Caco-2 (cell line): ENCODE data around the gene BMAL1. TPM values are rescaled to one million over a fixed set of nuclear protein-coding genes. Genes with fewer than 3 reads are reported as not detected.
A peak's percentile ranks its signal among the peaks of the same experiment; 100 is the strongest.

ENCODE experiments used
- BruUV-seq: library from RNA; stranded (reverse); fragments of 400-500 nt; replicated peaks from 2 replicates; lab custom pipeline; 2021; lab: Mats Ljungman, UMichigan
- CTCF ChIA-PET: fragments of 300-600 bp; sonication (Branson Sonifier 250); formaldehyde crosslinking; loops from one replicate; lab custom pipeline; 2022; ENCODE audit warnings: antibody characterized with exemption; lab: Charles Lee
- POLR2A ChIA-PET: fragments of 300-600 bp; sonication (Branson Sonifier 250); formaldehyde crosslinking; loops from one replicate; lab custom pipeline; 2022; ENCODE audit warnings: antibody characterized with exemption; lab: Charles Lee
- DNase-seq, 2 experiments: peaks; one replicate each; pipeline versions ENCODE4 v3.0.0 to v3.0.0-alpha.2; 2020 to 2022
- H3K27me3 ChIP-seq: replicated peaks from 2 replicates; pipeline ENCODE4 v1.6.0; 2011; ENCODE audit warnings: low read length; ENCODE audit not compliant: control insufficient read depth, insufficient read depth
- H3K36me3 ChIP-seq: 2 replicates; pipeline ENCODE4 v1.5.1; 2011; ENCODE audit warnings: low read length; ENCODE audit not compliant: control insufficient read depth, insufficient read depth
- H3K4me1 ChIP-seq: fragments of 250-450 bp; sonication (Bioruptor Pico); 2 replicates; pipeline ENCODE4 v1.5.1; 2020; ENCODE audit warnings: mild to moderate bottlenecking
- H3K4me3 ChIP-seq: 2 replicates; pipeline ENCODE4 v1.5.1; 2011; ENCODE audit warnings: low read depth, mild to moderate bottlenecking, control low read depth, low read length
- H3K9me3 ChIP-seq: fragments of 250-450 bp; sonication (Bioruptor Pico); 2 replicates; pipeline ENCODE4 v1.5.1; 2020; ENCODE audit warnings: mild to moderate bottlenecking, moderate library complexity
- H3K27ac Mint-ChIP-seq: one replicate; pipeline ENCODE4 v1.8.0; 2022; ENCODE audit warnings: mixed read lengths; ENCODE audit not compliant: unreplicated experiment
- H3K27me3 Mint-ChIP-seq: one replicate; pipeline ENCODE4 v1.8.0; 2022; ENCODE audit warnings: mixed read lengths; ENCODE audit not compliant: insufficient read depth, unreplicated experiment
- H3K36me3 Mint-ChIP-seq: one replicate; pipeline ENCODE4 v1.8.0; 2022; ENCODE audit warnings: mild to moderate bottlenecking, mixed read lengths; ENCODE audit not compliant: insufficient read depth, unreplicated experiment
- H3K4me1 Mint-ChIP-seq: one replicate; pipeline ENCODE4 v1.8.0; 2022; ENCODE audit warnings: low read depth, mixed read lengths; ENCODE audit not compliant: unreplicated experiment
- H3K4me3 Mint-ChIP-seq: one replicate; pipeline ENCODE4 v1.8.0; 2022; ENCODE audit warnings: mild to moderate bottlenecking, moderate library complexity, mixed read lengths; ENCODE audit not compliant: unreplicated experiment
- H3K9me3 Mint-ChIP-seq: one replicate; pipeline ENCODE4 v1.8.0; 2022; ENCODE audit warnings: mixed read lengths; ENCODE audit not compliant: unreplicated experiment
- intact Hi-C: fragments of 100-400 bp; cut with micrococcal nuclease; formaldehyde crosslinking; loops from one replicate; pipeline ENCODE4 v1.10.0; 2022; ENCODE audit not compliant: unreplicated experiment
- total RNA-seq: library from RNA; stranded (reverse); gene quantifications from 2 replicates; pipeline ENCODE4 v1.2.3, GENCODE V29; 2022
- TF ChIP-seq, protein P1 (sequence below), 2 experiments: fragments of 200-600 bp in 1 of 2; IDR thresholded peaks; 1 replicate in 1 of 2; 2 replicates in 1 of 2; pipeline versions ENCODE4 v1.5.1 to v1.8.0; 2011 to 2022; ENCODE audit warnings: antibody characterized with exemption in 1 of 2, control low read depth in 1 of 2, inconsistent platforms in 1 of 2, low read depth in 1 of 2, low read length in 1 of 2, mild to moderate bottlenecking in 1 of 2, moderate library complexity in 1 of 2; ENCODE audit not compliant: insufficient read depth in 1 of 2, severe bottlenecking in 1 of 2, unreplicated experiment in 1 of 2

BMAL1 gene
- total RNA-seq, 1 experiment from 2014 or later: 17.9 TPM

DNA sequence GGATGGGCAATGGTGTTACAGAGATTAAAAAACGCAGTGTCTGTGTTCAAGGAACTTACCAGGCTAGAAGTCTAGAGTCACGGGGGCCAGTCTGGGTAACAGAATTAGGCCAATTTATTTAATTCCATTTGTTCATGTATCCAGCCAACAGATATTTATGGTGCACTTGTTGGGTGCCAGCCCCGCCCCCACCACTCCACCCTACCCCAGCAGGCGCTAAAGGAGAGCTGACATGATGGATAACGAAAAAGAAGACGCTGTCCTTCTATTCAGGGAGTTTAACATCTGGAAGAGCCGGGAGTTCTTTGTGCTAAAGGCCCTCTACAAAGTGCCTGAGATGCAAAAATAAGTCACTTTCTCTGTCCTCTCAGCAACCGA is 1.1 kb upstream of the BMAL1 start:
- POLR2A ChIA-PET: no interaction called here
- peaks cover 12% of the 10 kb centered on the region for H3K4me1 ChIP-seq
- no peaks in the 10 kb centered on the region for H3K36me3 ChIP-seq
- intact Hi-C loops: loop anchor here (5.0 kb wide), 2 partner anchors 61 to 64 kb away; no protein-coding TSS in a partner anchor
- peak overlapping the region; percentile 71 for H3K4me3 ChIP-seq
- no peak for DNase-seq
- BruUV-seq: no TSS peak
- H3K4me1 Mint-ChIP-seq: peaks cover 7% of the 10 kb centered on the region
- peak overlapping the region; percentile 89 for H3K4me3 Mint-ChIP-seq
- no peaks in the 10 kb centered on the region for H3K9me3 ChIP-seq
- no peak overlapping the region for H3K27ac Mint-ChIP-seq
- peaks cover 33% of the 10 kb centered on the region for H3K27me3 Mint-ChIP-seq
- H3K36me3 Mint-ChIP-seq: peaks cover 13% of the 10 kb centered on the region
- CTCF ChIA-PET: interaction anchor here (1.1 kb wide), 1 partner anchor 66 kb away, joined by 3 read pairs; no protein-coding TSS in a partner anchor
- no peaks in the 10 kb centered on the region for H3K9me3 Mint-ChIP-seq
- no peaks in the 10 kb centered on the region; the same call in 1 of the 2 replicates for H3K27me3 ChIP-seq
- TF ChIP-seq, protein P1, sequence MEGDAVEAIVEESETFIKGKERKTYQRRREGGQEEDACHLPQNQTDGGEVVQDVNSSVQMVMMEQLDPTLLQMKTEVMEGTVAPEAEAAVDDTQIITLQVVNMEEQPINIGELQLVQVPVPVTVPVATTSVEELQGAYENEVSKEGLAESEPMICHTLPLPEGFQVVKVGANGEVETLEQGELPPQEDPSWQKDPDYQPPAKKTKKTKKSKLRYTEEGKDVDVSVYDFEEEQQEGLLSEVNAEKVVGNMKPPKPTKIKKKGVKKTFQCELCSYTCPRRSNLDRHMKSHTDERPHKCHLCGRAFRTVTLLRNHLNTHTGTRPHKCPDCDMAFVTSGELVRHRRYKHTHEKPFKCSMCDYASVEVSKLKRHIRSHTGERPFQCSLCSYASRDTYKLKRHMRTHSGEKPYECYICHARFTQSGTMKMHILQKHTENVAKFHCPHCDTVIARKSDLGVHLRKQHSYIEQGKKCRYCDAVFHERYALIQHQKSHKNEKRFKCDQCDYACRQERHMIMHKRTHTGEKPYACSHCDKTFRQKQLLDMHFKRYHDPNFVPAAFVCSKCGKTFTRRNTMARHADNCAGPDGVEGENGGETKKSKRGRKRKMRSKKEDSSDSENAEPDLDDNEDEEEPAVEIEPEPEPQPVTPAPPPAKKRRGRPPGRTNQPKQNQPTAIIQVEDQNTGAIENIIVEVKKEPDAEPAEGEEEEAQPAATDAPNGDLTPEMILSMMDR (IDR thresholded peaks at IDR 0.05; ENCODE audit: insufficient read depth in 1 of 2, low read depth in 1 of 2, low read length in 1 of 2, severe bottlenecking in 1 of 2, unreplicated experiment in 1 of 2): no peak

DNA sequence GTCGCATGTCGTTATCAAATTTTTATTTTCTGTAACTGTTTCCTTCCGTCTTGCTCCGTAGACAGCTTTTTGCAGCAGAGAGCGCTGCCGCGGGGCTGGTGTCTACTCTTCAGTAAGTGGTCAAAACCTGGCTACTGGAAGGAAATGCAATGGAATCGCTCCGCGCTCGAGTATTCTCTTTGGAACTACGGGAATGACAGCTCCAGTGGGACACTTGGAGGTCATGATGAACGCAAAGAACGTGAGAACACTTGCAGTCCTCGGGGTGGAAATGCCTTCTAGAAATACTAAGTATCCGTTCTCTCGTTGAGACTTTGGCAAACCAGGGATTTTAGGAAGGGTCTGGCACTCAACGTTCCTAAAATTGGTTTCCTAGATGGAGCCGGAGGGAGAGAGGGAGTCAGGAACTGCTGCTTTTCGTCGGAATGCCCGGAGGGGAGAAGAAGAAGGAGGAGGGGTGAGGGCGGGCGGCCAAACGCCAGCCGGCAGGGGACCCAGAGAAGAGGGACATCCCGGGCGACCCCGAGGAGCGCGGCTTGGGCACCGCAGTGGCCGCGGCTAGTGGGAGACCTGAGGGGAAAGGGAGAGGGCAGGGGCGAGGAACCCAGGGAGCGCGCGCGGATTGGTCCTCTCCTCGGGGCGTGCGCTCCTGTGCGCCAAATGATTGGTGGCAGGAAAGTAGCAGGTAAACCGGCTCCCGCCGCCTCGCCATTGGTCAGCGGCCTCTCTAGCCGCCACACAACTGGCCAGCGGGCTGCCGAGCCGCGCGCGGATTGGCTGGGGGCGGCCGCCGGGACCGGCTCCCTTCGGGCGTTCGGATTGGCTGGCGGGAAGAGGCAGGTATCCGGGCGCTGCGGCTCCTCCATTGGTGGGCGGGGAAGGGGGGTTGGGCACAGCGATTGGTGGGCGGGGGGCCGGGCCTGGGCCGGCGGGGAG is 490 bp upstream of the BMAL1 start:
- DNase-seq: peak; percentile 98 to 99
- Histone ChIP-seq H3K9me3 (no peaks in the 10 kb centered on the region), H3K36me3 (no peaks in the 10 kb centered on the region), H3K4me1 (peaks cover 12% of the 10 kb centered on the region), H3K4me3 (peak overlapping the region; percentile 90), H3K27me3 (no peaks in the 10 kb centered on the region; the same call in 1 of the 2 replicates)
- H3K4me1 Mint-ChIP-seq: peaks cover 7% of the 10 kb centered on the region
- H3K4me3 Mint-ChIP-seq: peak overlapping the region; percentile 89
- TF ChIP-seq, protein P1 (IDR thresholded peaks at IDR 0.05; ENCODE audit: insufficient read depth in 1 of 2, low read depth in 1 of 2, low read length in 1 of 2, severe bottlenecking in 1 of 2, unreplicated experiment in 1 of 2): no peak
- H3K36me3 Mint-ChIP-seq: peaks cover 13% of the 10 kb centered on the region
- intact Hi-C loops: loop anchor here (1.0 to 5.0 kb wide), 3 partner anchors 18 to 65 kb away; no protein-coding TSS in a partner anchor
- no peak overlapping the region for H3K27ac Mint-ChIP-seq
- TSS peak; percentile 96 for BruUV-seq
- POLR2A ChIA-PET: no interaction called here
- no peaks in the 10 kb centered on the region for H3K9me3 Mint-ChIP-seq
- CTCF ChIA-PET: interaction anchor here (1.1 kb wide), 1 partner anchor 67 kb away, joined by 3 read pairs; no protein-coding TSS in a partner anchor
- peaks cover 32% of the 10 kb centered on the region for H3K27me3 Mint-ChIP-seq
